ENCODE results near the gene MPI. TPM values are rescaled to one million over a fixed set of nuclear protein-coding genes. Genes with fewer than 3 reads are reported as not detected.

MPI gene
- total RNA-seq, result 50.8 and 59.4 TPM in 2 replicates

- DNase-seq (ENCODE audit: extremely low read depth, low read depth, low spot score), result no peak
These were observed at the start of gene MPI for GRCh38 chr15:74889883-74890664. Gene MPI, plus strand, starts transcription at chr15:74890042. Its CDS starts 32 bp downstream, at chr15:74890074.

- no peak for DNase-seq (ENCODE audit: extremely low read depth, low read depth, low spot score)
These were observed 48.7 kb upstream of the MPI start for GRCh38 chr15:74840851-74841775.

GRCh38 chr15:74841891-74842373 lies 47.9 kb upstream of the MPI start:
- no peak for DNase-seq (ENCODE audit: extremely low read depth, low read depth, low spot score)

GRCh38 chr15:74842581-74843444 lies 47.0 kb upstream of the MPI start, which contains the start of gene ULK3:
Gene ULK3, minus strand, starts transcription at chr15:74843156. Its CDS starts 51 bp downstream, at chr15:74843105.
- no peak for DNase-seq (ENCODE audit: extremely low read depth, low read depth, low spot score)

GRCh38 chr15:74843445-74843828 lies 46.4 kb upstream of the MPI start:
- no peak for DNase-seq (ENCODE audit: extremely low read depth, low read depth, low spot score)

- no peak for DNase-seq (ENCODE audit: extremely low read depth, low read depth, low spot score)
These were observed 45.9 kb upstream of the MPI start for GRCh38 chr15:74843891-74844299.

GRCh38 chr15:74844319-74845207 lies 45.3 kb upstream of the MPI start:
- DNase-seq (ENCODE audit: extremely low read depth, low read depth, low spot score), result no peak

- DNase-seq (ENCODE audit: extremely low read depth, low read depth, low spot score), result no peak
These were observed 44.7 kb upstream of the MPI start for GRCh38 chr15:74845208-74845568.

GRCh38 chr15:74845581-74845980 lies 44.3 kb upstream of the MPI start:
- DNase-seq (ENCODE audit: extremely low read depth, low read depth, low spot score), result no peak

GRCh38 chr15:74847432-74847831 lies 42.4 kb upstream of the MPI start:
- DNase-seq (ENCODE audit: extremely low read depth, low read depth, low spot score), result no peak

GRCh38 chr15:74850393-74850792 lies 39.4 kb upstream of the MPI start:
- DNase-seq (ENCODE audit: extremely low read depth, low read depth, low spot score), result no peak

GRCh38 chr15:74851960-74852359 lies 37.9 kb upstream of the MPI start:
- no peak for DNase-seq (ENCODE audit: extremely low read depth, low read depth, low spot score)

- DNase-seq (ENCODE audit: extremely low read depth, low read depth, low spot score), result no peak
These were observed 35.3 kb upstream of the MPI start for GRCh38 chr15:74854453-74855022.

GRCh38 chr15:74855857-74856256 lies 34.0 kb upstream of the MPI start:
- no peak for DNase-seq (ENCODE audit: extremely low read depth, low read depth, low spot score)

GRCh38 chr15:74856537-74856936 lies 33.3 kb upstream of the MPI start:
- no peak for DNase-seq (ENCODE audit: extremely low read depth, low read depth, low spot score)

- no peak for DNase-seq (ENCODE audit: extremely low read depth, low read depth, low spot score)
These were observed 32.7 kb upstream of the MPI start for GRCh38 chr15:74857082-74857655.

- DNase-seq (ENCODE audit: extremely low read depth, low read depth, low spot score), result no peak
These were observed 32.0 kb upstream of the MPI start for GRCh38 chr15:74857671-74858368.

- no peak for DNase-seq (ENCODE audit: extremely low read depth, low read depth, low spot score)
These were observed 31.5 kb upstream of the MPI start for GRCh38 chr15:74858369-74858740.
